ENCODE data around the gene DEFB129.

The DEFB129 gene

GRCh38 chr20:270517-270916 lies 43.5 kb downstream of the DEFB129 start:
- Histone ChIP-seq H3K36me3 (ENCODE audit: control insufficient read depth, insufficient read depth, low read length) (no peaks in the 10 kb centered on the region), H3K27ac (no peak overlapping the region), H3K27me3 (ENCODE audit: control insufficient read depth, insufficient read depth, low read length) (no peaks in the 10 kb centered on the region), H2AFZ (no peak overlapping the region), H3K79me2 (no peaks in the 10 kb centered on the region), H3K4me1 (peaks cover 4% of the 10 kb centered on the region), H3K9ac (no peak overlapping the region), H3K4me3 (ENCODE audit: low read depth, low read length) (no peak overlapping the region), H3K9me3 (ENCODE audit: control insufficient read depth, low read length) (no peaks in the 10 kb centered on the region), H3K4me2 (ENCODE audit: low read length) (no peak overlapping the region)
- no peak for TF ChIP-seq CTCF (IDR thresholded peaks at IDR 0.05)

GRCh38 chr20:271069-271468 lies 44.0 kb downstream of the DEFB129 start:
- Histone ChIP-seq H3K9me3 (ENCODE audit: control insufficient read depth, low read length) (no peaks in the 10 kb centered on the region), H3K9ac (no peak overlapping the region), H2AFZ (no peak overlapping the region), H3K4me3 (ENCODE audit: low read depth, low read length) (no peak overlapping the region), H3K4me1 (peaks cover 4% of the 10 kb centered on the region), H3K79me2 (no peaks in the 10 kb centered on the region), H3K27me3 (ENCODE audit: control insufficient read depth, insufficient read depth, low read length) (no peaks in the 10 kb centered on the region), H3K36me3 (ENCODE audit: control insufficient read depth, insufficient read depth, low read length) (no peaks in the 10 kb centered on the region), H3K27ac (no peak overlapping the region), H3K4me2 (ENCODE audit: low read length) (no peak overlapping the region)
- no peak for TF ChIP-seq CTCF (IDR thresholded peaks at IDR 0.05)

DNA sequence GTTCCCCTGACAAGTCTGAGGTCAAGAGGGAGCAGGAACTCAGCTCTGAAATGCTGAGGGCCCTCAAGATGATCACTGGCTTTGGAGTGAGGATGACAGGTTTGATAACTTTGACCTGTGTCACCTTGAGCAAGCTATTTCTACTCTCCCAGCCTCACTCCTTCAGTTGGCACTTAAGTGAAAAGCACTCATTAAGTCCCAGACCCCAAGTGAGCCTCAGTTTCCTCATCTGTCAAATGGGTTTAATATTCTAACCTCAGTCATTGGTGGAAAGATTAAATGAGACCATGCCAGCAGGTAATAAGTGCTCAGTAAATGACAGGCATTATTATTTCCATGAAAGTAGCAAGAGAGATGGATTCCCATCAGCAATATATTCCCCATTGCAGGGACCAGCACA lies 44.5 kb downstream of the DEFB129 start:
- Histone ChIP-seq H3K4me1 (peaks cover 2% of the 10 kb centered on the region), H2AFZ (no peak overlapping the region), H3K36me3 (ENCODE audit: control insufficient read depth, insufficient read depth, low read length) (no peaks in the 10 kb centered on the region), H3K4me3 (ENCODE audit: low read depth, low read length) (no peak overlapping the region), H3K79me2 (no peaks in the 10 kb centered on the region), H3K27ac (no peak overlapping the region), H3K9me3 (ENCODE audit: control insufficient read depth, low read length) (no peaks in the 10 kb centered on the region), H3K4me2 (ENCODE audit: low read length) (no peak overlapping the region), H3K27me3 (ENCODE audit: control insufficient read depth, insufficient read depth, low read length) (no peaks in the 10 kb centered on the region), H3K9ac (no peak overlapping the region)
- no peak for TF ChIP-seq CTCF (IDR thresholded peaks at IDR 0.05)

- no peak overlapping the region for H3K4me2 ChIP-seq (ENCODE audit: low read length)
- no peak for TF ChIP-seq CTCF (IDR thresholded peaks at IDR 0.05)
- H3K36me3 ChIP-seq (ENCODE audit: control insufficient read depth, insufficient read depth, low read length): no peaks in the 10 kb centered on the region
- no peak overlapping the region for H2AFZ ChIP-seq
- H3K4me1 ChIP-seq: no peaks in the 10 kb centered on the region
- no peaks in the 10 kb centered on the region for H3K9me3 ChIP-seq (ENCODE audit: control insufficient read depth, low read length)
- no peak overlapping the region for H3K27ac ChIP-seq
- H3K27me3 ChIP-seq (ENCODE audit: control insufficient read depth, insufficient read depth, low read length): no peaks in the 10 kb centered on the region
- no peak overlapping the region for H3K4me3 ChIP-seq (ENCODE audit: low read depth, low read length)
- H3K79me2 ChIP-seq: no peaks in the 10 kb centered on the region
- H3K9ac ChIP-seq: no peak overlapping the region
Measured at GRCh38 chr20:272718-273117, 45.7 kb downstream of the DEFB129 start.

DNA sequence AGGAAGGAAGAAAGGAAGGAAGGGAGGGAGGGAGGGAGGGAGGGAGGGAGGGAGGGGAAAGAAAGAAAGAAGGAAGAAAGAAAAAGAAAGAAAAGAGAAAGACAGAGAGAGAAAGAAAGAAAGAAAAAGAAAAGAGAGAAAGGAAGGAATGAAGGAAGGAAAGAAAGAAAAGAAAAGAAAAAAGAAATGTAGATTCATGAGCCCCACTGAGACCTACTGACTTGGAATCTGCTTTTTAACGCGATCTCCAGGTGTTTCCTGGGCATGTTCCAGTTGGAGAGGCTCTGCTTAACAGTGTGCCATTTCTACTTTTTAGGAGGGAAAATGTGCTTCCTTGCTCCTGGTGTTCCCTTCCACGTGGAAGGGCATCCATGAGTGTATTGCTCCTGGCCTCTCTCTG lies 46.8 kb downstream of the DEFB129 start:
- H3K4me2 ChIP-seq (ENCODE audit: low read length): no peak overlapping the region
- H3K27me3 ChIP-seq (ENCODE audit: control insufficient read depth, insufficient read depth, low read length): no peaks in the 10 kb centered on the region
- H3K36me3 ChIP-seq (ENCODE audit: control insufficient read depth, insufficient read depth, low read length): no peaks in the 10 kb centered on the region
- H3K79me2 ChIP-seq: no peaks in the 10 kb centered on the region
- no peak overlapping the region for H2AFZ ChIP-seq
- no peak for TF ChIP-seq CTCF (IDR thresholded peaks at IDR 0.05)
- H3K4me1 ChIP-seq: no peaks in the 10 kb centered on the region
- H3K27ac ChIP-seq: no peak overlapping the region
- no peak overlapping the region for H3K9ac ChIP-seq
- H3K9me3 ChIP-seq (ENCODE audit: control insufficient read depth, low read length): no peaks in the 10 kb centered on the region
- no peak overlapping the region for H3K4me3 ChIP-seq (ENCODE audit: low read depth, low read length)

Data from parathyroid adenoma (tissue), 2 donors.